HCT116 (cell line): ENCODE data around the gene POLRMT. TPM values are rescaled to one million over a fixed set of nuclear protein-coding genes. Genes with fewer than 3 reads are reported as not detected.
"Not testable (repeated sequence)": the region's sequence is repeated elsewhere in the genome, so short reads cannot be mapped to it uniquely, and the experiment has no call there.

ENCODE experiments used
- ATAC-seq: fragments of 200-7000 bp; cut with Tn5 transposase; 2 replicates; pipeline ENCODE4 v1.9.1; 2020; ENCODE audit warnings: mild to moderate bottlenecking, moderate library complexity
- BruUV-seq: library from RNA; stranded (reverse); fragments of 400-500 nt; replicated peaks from 2 replicates; lab custom pipeline; 2021; lab: Mats Ljungman, UMichigan
- CTCF ChIA-PET: fragments of 300-600 bp; sonication (Branson Sonifier 250); formaldehyde crosslinking; loops from one replicate; lab custom pipeline; 2021; ENCODE audit warnings: antibody characterized with exemption; lab: Charles Lee
- POLR2A ChIA-PET: fragments of 300-600, 350-600 bp; sonication (Branson Sonifier 250); formaldehyde crosslinking; loops from one replicate; lab custom pipeline; 2021; ENCODE audit warnings: antibody characterized with exemption; lab: Charles Lee
- RAD21 ChIA-PET, 2 experiments: fragments of 300-600 bp; sonication (Branson Sonifier 250); formaldehyde crosslinking; loops; one replicate each; lab custom pipeline; 2023; ENCODE audit warnings: low total read pairs in 2 of 2; ENCODE audit not compliant: uncharacterized antibody in 2 of 2, unreplicated experiment in 2 of 2, low non-redundant PET in 1 of 2; lab: Charles Lee
- DNase-seq: peaks from one replicate; pipeline ENCODE4 v3.0.0-alpha.2; 2010; ENCODE audit warnings: low read depth, low spot score
- H2AFZ ChIP-seq: fragments of 200-600 bp; shearing (Covaris generic), sonication (generic); 2 replicates; pipeline ENCODE4 v1.6.1; 2017; ENCODE audit warnings: low read depth, mixed run types, mixed read lengths, antibody characterized with exemption, low read length; ENCODE audit not compliant: poor library complexity, severe bottlenecking
- H3K27ac ChIP-seq: 2 replicates; pipeline ENCODE4 v1.5.1; 2012; ENCODE audit warnings: low read depth, low read length
- H3K27me3 ChIP-seq: fragments of 200-600 bp; sonication (generic); 2 replicates; pipeline ENCODE4 v1.6.1; 2016; ENCODE audit warnings: mixed run types, low read length, mixed read lengths; ENCODE audit not compliant: insufficient read depth
- H3K36me3 ChIP-seq, 2 experiments: fragments of 200-500 bp in 1 of 2; fragments of 200-600 bp in 1 of 2; sonication (Bioruptor generic) in 1 of 2; sonication (generic) in 1 of 2; 2 replicates each; pipeline versions ENCODE4 v1.5.1 to v1.6.1; 2014 to 2016; ENCODE audit warnings: low read length in 2 of 2, inconsistent platforms in 1 of 2, mixed read lengths in 1 of 2, mixed run types in 1 of 2; ENCODE audit not compliant: insufficient read depth in 2 of 2, control insufficient read depth in 1 of 2
- H3K4me1 ChIP-seq, 2 experiments: fragments of 200-600 bp in 1 of 2; sonication (generic) in 1 of 2; 2 replicates each; pipeline versions ENCODE4 v1.5.1 to v1.6.1; 2012 to 2017; ENCODE audit warnings: low read length in 2 of 2, inconsistent platforms in 1 of 2, mild to moderate bottlenecking in 1 of 2, mixed read lengths in 1 of 2, mixed run types in 1 of 2, moderate library complexity in 1 of 2; ENCODE audit not compliant: insufficient read depth in 2 of 2, control insufficient read depth in 1 of 2
- H3K4me2 ChIP-seq: fragments of 200-600 bp; sonication (generic); 2 replicates; pipeline ENCODE4 v1.6.1; 2017; ENCODE audit warnings: mixed run types, low read length, mixed read lengths
- H3K4me3 ChIP-seq, 2 experiments: fragments of 200-600 bp in 1 of 2; sonication (generic) in 1 of 2; replicated peaks in 1 of 2; 2 replicates each; pipeline ENCODE4 v1.5.1; 2011 to 2016; ENCODE audit warnings: low read length in 2 of 2, control low read depth in 1 of 2, low read depth in 1 of 2, mild to moderate bottlenecking in 1 of 2, mixed read lengths in 1 of 2, mixed run types in 1 of 2
- H3K79me2 ChIP-seq: fragments of 200-600 bp; sonication (generic); 2 replicates; pipeline ENCODE4 v1.6.1; 2017; ENCODE audit warnings: mild to moderate bottlenecking, mixed run types, low read length, moderate library complexity, mixed read lengths; ENCODE audit not compliant: insufficient read depth
- H3K9ac ChIP-seq: fragments of 200-600 bp; sonication (generic); 2 replicates; pipeline ENCODE4 v1.6.1; 2016; ENCODE audit warnings: low read length, mixed read lengths
- H3K9me2 ChIP-seq: fragments of 200-600 bp; sonication (generic), shearing (Covaris generic); 2 replicates; pipeline ENCODE4 v1.6.1; 2017; ENCODE audit warnings: mixed run types, mild to moderate bottlenecking, moderate library complexity; ENCODE audit not compliant: insufficient read depth
- H3K9me3 ChIP-seq, 2 experiments: fragments of 200-500 bp in 1 of 2; fragments of 200-600 bp in 1 of 2; sonication (Bioruptor generic) in 1 of 2; sonication (generic) in 1 of 2; 2 replicates each; pipeline ENCODE4 v1.6.1; 2014 to 2017; ENCODE audit warnings: low read length in 2 of 2, mixed read lengths in 2 of 2, inconsistent platforms in 1 of 2, low read depth in 1 of 2, mild to moderate bottlenecking in 1 of 2, mixed run types in 1 of 2, moderate library complexity in 1 of 2; ENCODE audit not compliant: control insufficient read depth in 1 of 2, insufficient read depth in 1 of 2
- H4K20me1 ChIP-seq: fragments of 200-600 bp; sonication (generic), shearing (Covaris generic); 2 replicates; pipeline ENCODE4 v1.6.1; 2017; ENCODE audit warnings: mixed run types, mild to moderate bottlenecking, moderate library complexity; ENCODE audit not compliant: insufficient read depth
- CBX3 ChIP-seq: IDR thresholded peaks from 2 replicates; pipeline ENCODE4 v1.6.1; 2012; ENCODE audit warnings: low read depth
- EGR1 ChIP-seq: IDR thresholded peaks from 2 replicates; pipeline ENCODE4 v1.6.1; 2012; ENCODE audit warnings: low read depth
- intact Hi-C: fragments of 100-400 bp; cut with micrococcal nuclease; formaldehyde crosslinking; loops from 2 replicates; pipeline ENCODE4 v1.10.0; 2022
- total RNA-seq: library from RNA; stranded (reverse); gene quantifications from one replicate; pipeline ENCODE4 v1.2.1, GENCODE V29; 2021; ENCODE audit not compliant: unreplicated experiment
- TF ChIP-seq, protein P1 (sequence below), 3 experiments: fragments of 200-600 bp in 1 of 3; sonication (generic) in 1 of 3; IDR thresholded peaks in 2 of 3; conservative IDR thresholded peaks in 1 of 3; 2 replicates each; pipeline ENCODE4 v1.5.1; 2012 to 2017; ENCODE audit warnings: low read depth in 2 of 3, low read length in 2 of 3, antibody characterized with exemption in 1 of 3, borderline replicate concordance in 1 of 3, control low read depth in 1 of 3, mild to moderate bottlenecking in 1 of 3, mixed read lengths in 1 of 3, mixed run types in 1 of 3, moderate library complexity in 1 of 3; ENCODE audit not compliant: insufficient read depth in 1 of 3

Gene POLRMT
- total RNA-seq, 1 experiment from 2014 or later: 138 TPM

DNA sequence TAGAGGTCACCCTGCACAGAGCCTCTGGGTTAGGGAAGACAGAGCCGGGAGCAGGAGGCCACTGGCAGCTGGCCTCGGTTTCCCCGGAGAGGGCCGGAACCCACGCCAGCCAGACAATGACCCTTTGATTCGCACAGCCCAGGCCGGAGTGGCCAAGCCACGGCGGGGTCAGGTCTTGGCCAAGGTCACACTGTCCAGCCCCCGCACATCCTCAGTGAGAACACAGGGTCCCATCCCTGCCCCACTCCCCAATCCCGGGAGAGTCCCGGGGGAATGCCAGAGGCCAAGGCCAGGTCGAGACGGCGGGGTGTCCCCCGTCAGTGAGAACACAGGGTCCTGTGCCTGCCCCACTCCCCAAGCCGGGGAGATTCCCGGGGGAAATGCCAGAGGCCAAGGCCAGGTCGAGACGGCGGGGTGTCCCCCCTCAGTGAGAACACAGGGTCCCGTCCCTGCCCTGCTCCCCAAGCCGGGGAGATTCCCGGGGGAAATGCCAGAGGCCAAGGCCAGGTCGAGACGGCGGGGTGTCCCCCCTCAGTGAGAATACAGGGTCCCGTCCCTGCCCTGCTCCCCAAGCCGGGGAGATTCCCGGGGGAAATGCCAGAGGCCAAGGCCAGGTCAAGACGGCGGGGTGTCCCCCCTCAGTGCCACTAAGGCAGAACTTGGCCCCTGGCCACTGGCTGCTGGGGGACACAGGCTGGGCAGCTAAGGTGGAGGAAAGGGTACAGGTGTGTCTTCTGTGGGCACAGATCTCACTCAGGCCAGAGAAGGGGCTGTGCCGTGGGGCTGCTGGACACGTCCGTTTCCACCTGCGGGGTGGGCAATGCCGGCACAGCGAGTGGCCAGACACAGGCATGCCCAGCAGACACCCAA, 41.2 kb upstream of the POLRMT start (continued):
- no peak for TF ChIP-seq EGR1

DNA sequence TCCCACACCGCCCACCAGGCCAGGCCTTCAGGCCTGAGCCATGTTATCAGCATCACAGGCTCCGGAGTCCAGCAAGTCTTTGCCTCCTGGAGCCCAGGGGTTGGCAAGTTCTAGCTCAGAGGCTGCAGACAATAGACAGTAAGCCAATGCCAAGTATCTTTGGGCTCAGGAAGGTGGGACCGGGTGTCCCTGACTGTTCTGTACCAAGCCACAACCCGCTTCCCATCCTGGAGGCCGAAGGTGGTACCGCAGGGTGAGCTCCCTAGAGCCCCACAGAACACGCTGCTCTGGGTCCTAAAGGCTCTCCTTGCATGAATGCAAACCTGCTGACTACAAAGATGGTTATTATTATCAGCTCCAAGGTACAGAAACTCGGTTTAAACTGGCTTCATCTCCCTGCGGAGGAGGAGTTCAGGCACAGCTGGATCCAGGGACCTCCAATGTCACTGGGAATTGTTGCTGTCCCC, 37.3 kb upstream of the POLRMT start:
- H3K9ac ChIP-seq: no peak overlapping the region
- ChIA-PET POLR2A (interaction anchor here (1.3 kb wide), 1 partner anchor 10 kb away, joined by 3 read pairs; no protein-coding TSS in a partner anchor), CTCF (interaction anchor here (1.0 kb wide), 1 partner anchor 64 kb away, joined by 3 read pairs; no protein-coding TSS in a partner anchor), RAD21 (no interaction called here)
- peaks cover 2 to 5% of the 10 kb centered on the region in 2 experiments for H3K4me1 ChIP-seq
- H4K20me1 ChIP-seq: no peaks in the 10 kb centered on the region
- H3K27ac ChIP-seq: no peak overlapping the region
- DNase-seq: no peak
- H3K79me2 ChIP-seq: no peaks in the 10 kb centered on the region
- no peak overlapping the region for H3K4me3 ChIP-seq
- H3K4me2 ChIP-seq: no peak overlapping the region
- H3K36me3 ChIP-seq: no peaks in the 10 kb centered on the region
- no peak overlapping the region for H2AFZ ChIP-seq
- H3K9me3 ChIP-seq: no peaks in the 10 kb centered on the region
- BruUV-seq: no TSS peak
- no peaks in the 10 kb centered on the region for H3K9me2 ChIP-seq
- no peak for TF ChIP-seq CBX3
- TF ChIP-seq, protein P1, sequence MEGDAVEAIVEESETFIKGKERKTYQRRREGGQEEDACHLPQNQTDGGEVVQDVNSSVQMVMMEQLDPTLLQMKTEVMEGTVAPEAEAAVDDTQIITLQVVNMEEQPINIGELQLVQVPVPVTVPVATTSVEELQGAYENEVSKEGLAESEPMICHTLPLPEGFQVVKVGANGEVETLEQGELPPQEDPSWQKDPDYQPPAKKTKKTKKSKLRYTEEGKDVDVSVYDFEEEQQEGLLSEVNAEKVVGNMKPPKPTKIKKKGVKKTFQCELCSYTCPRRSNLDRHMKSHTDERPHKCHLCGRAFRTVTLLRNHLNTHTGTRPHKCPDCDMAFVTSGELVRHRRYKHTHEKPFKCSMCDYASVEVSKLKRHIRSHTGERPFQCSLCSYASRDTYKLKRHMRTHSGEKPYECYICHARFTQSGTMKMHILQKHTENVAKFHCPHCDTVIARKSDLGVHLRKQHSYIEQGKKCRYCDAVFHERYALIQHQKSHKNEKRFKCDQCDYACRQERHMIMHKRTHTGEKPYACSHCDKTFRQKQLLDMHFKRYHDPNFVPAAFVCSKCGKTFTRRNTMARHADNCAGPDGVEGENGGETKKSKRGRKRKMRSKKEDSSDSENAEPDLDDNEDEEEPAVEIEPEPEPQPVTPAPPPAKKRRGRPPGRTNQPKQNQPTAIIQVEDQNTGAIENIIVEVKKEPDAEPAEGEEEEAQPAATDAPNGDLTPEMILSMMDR (IDR thresholded peaks at IDR 0.05 in 2 of 3, conservative IDR thresholded peaks at IDR 0.05 in 1 of 3; ENCODE audit: borderline replicate concordance in 1 of 3, insufficient read depth in 1 of 3, low read depth in 2 of 3, low read length in 2 of 3): peak in 2 of 3 experiments; percentile 29 to 33; a peak in 2 of 6 replicates
- intact Hi-C loops: no loop called here
- ATAC-seq: peak; percentile 73
- H3K27me3 ChIP-seq: no peaks in the 10 kb centered on the region

DNA sequence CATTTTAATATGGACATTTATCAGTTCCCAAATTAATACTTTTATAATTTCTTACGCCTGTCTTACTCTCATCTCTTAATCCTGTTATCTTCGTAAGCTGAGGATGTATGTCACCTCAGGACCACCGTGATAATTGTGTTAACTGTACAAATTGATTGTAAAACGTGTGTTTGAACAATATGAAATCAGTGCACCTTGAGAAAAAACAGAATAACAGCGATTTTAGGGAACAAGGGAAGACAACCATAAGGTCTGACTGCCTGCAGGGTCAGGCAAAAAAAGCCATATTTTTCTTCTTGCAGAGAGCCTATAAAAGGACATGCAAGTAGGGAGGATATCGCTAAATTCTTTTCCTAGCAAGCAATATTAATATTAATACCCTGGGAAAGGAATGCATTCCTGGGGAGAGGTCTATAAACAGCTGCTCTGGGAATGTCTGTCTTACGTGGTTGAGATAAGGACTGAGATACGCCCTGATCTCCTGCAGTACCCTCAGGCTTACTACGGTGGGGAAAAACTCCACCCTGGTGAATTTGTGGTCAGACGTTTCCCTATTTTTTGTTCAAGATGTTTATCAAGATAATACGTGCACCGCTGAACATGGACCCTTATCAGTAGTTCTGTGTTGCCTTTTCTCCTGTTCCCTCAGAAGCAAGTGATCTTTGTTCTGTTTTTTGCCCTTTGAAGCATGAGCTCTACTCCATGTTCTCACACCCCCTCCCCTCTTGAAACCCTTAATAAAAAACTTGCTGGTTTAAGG, 35.5 kb upstream of the POLRMT start:
- H3K9me3 ChIP-seq, H3K27me3 ChIP-seq, H3K4me2 ChIP-seq, BruUV-seq, intact Hi-C loops, H3K9ac ChIP-seq, ATAC-seq, H3K79me2 ChIP-seq, H3K9me2 ChIP-seq, DNase-seq, H3K27ac ChIP-seq, H3K36me3 ChIP-seq, POLR2A ChIA-PET, H3K4me3 ChIP-seq, H2AFZ ChIP-seq, H4K20me1 ChIP-seq: not testable (repeated sequence)
- ChIA-PET RAD21 (interaction anchor here in 1 of 2 experiments (0.6 kb wide), 1 partner anchor 34 kb away, joined by 3 read pairs; no protein-coding TSS in a partner anchor), CTCF (interaction anchor here (0.6 kb wide), 1 partner anchor 101 kb away, joined by 4 read pairs; no protein-coding TSS in a partner anchor)
- H3K4me1 ChIP-seq: peaks cover 9 to 15% of the 10 kb centered on the region in 2 experiments; a peak in 3 of 4 replicates

DNA sequence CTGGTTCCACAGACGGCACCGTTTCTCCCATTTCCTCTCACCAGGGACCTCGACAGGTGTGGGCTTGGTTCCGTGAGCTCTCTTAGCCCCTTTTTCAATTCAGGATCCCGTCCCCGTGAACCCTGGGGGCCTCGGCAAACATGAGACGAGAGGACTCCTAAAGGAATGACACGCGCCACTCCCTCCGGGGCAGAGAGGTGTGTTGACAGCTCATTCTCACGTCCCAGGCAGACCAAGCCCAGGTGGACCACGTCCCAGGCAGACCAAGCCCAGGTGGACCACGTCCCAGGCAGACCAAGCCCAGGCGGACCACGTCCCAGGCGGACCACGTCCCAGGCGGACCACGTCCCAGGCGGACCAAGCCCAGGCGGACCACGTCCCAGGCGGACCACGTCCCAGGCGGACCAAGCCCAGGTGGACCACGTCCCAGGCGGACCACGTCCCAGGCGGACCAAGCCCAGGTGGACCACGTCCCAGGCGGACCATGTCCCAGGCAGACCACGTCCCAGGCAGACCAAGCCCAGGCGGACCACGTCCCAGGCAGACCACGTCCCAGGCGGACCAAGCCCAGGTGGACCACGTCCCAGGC, 33.7 kb upstream of the POLRMT start:
- H3K27me3 ChIP-seq, POLR2A ChIA-PET, H2AFZ ChIP-seq, H3K4me2 ChIP-seq, intact Hi-C loops, H3K27ac ChIP-seq, H3K79me2 ChIP-seq, RAD21 ChIA-PET, BruUV-seq, ATAC-seq, DNase-seq, H3K9ac ChIP-seq, H3K36me3 ChIP-seq, H3K9me2 ChIP-seq, H3K4me3 ChIP-seq, H4K20me1 ChIP-seq, H3K9me3 ChIP-seq: not testable (repeated sequence)
- CTCF ChIA-PET: interaction anchor here (1.4 kb wide), 1 partner anchor 67 kb away, joined by 6 read pairs; no protein-coding TSS in a partner anchor
- H3K4me1 ChIP-seq: peaks cover 14 to 21% of the 10 kb centered on the region in 2 experiments
